GM21576 (cell line): ENCODE results near the gene TTC39C.

Source experiments
- ATAC-seq: cut with Tn5 transposase; IDR thresholded peaks from one replicate; pipeline ENCODE4 v1.9.1; 2021; ENCODE audit warnings: mild to moderate bottlenecking, moderate library complexity; ENCODE audit not compliant: unreplicated experiment

Gene TTC39C

GRCh38 chr18:24075767-24076597 lies 61.4 kb downstream of the TTC39C start:
- peak; percentile 62 for ATAC-seq

- ATAC-seq: no peak
Observed at GRCh38 chr18:24076950-24077349, 62.4 kb downstream of the TTC39C start.

- no peak for ATAC-seq
Observed at GRCh38 chr18:24078391-24078790, 63.8 kb downstream of the TTC39C start.

GRCh38 chr18:24080861-24081260 lies 66.3 kb downstream of the TTC39C start:
- no peak for ATAC-seq

GRCh38 chr18:24083550-24083949 lies 69.0 kb downstream of the TTC39C start:
- ATAC-seq: no peak

GRCh38 chr18:24086082-24086481 lies 71.5 kb downstream of the TTC39C start:
- no peak for ATAC-seq

- ATAC-seq: no peak
Observed at GRCh38 chr18:24089076-24089475, 74.5 kb downstream of the TTC39C start.

- ATAC-seq: no peak
Observed at GRCh38 chr18:24089515-24090337, 75.2 kb downstream of the TTC39C start.

- no peak for ATAC-seq
Observed at GRCh38 chr18:24090876-24091275, 76.3 kb downstream of the TTC39C start.

- no peak for ATAC-seq
Observed at GRCh38 chr18:24094561-24094960, 80.0 kb downstream of the TTC39C start.

- no peak for ATAC-seq
Observed at GRCh38 chr18:24095976-24096375, 81.4 kb downstream of the TTC39C start.

- ATAC-seq: no peak
Observed at GRCh38 chr18:24103320-24104021, 88.9 kb downstream of the TTC39C start.

GRCh38 chr18:24104486-24104885 lies 89.9 kb downstream of the TTC39C start:
- ATAC-seq: no peak

GRCh38 chr18:24108641-24109040 lies 94.1 kb downstream of the TTC39C start:
- ATAC-seq: no peak

GRCh38 chr18:24111936-24112335 lies 97.4 kb downstream of the TTC39C start:
- no peak for ATAC-seq

GRCh38 chr18:24112464-24112863 lies 97.9 kb downstream of the TTC39C start:
- no peak for ATAC-seq

- ATAC-seq: no peak
Observed at GRCh38 chr18:24112874-24113615, 98.5 kb downstream of the TTC39C start.

GRCh38 chr18:24114924-24115549 lies 100.5 kb downstream of the TTC39C start:
- no peak for ATAC-seq

GRCh38 chr18:24115628-24116027 lies 101.1 kb downstream of the TTC39C start:
- no peak for ATAC-seq
